AG09309 (cell line): ENCODE data around the gene PLPP7.
A peak's percentile ranks its signal among the peaks of the same experiment; 100 is the strongest.

Experiments
- DNase-seq: peaks from one replicate; pipeline ENCODE4 v3.0.0-alpha.2; 2010; ENCODE audit warnings: low read depth
- H3K4me3 ChIP-seq: 2 replicates; pipeline ENCODE4 v1.5.1; 2011; ENCODE audit warnings: mild to moderate bottlenecking, low read depth, low read length, moderate library complexity; ENCODE audit not compliant: control insufficient read depth
- CTCF ChIP-seq: IDR thresholded peaks from 2 replicates; pipeline ENCODE4 v1.5.1; 2011; ENCODE audit warnings: mild to moderate bottlenecking, low read depth, low read length, inconsistent platforms; ENCODE audit not compliant: insufficient read depth, control insufficient read depth; ENCODE audit errors: missing control alignments

The PLPP7 gene

DNA sequence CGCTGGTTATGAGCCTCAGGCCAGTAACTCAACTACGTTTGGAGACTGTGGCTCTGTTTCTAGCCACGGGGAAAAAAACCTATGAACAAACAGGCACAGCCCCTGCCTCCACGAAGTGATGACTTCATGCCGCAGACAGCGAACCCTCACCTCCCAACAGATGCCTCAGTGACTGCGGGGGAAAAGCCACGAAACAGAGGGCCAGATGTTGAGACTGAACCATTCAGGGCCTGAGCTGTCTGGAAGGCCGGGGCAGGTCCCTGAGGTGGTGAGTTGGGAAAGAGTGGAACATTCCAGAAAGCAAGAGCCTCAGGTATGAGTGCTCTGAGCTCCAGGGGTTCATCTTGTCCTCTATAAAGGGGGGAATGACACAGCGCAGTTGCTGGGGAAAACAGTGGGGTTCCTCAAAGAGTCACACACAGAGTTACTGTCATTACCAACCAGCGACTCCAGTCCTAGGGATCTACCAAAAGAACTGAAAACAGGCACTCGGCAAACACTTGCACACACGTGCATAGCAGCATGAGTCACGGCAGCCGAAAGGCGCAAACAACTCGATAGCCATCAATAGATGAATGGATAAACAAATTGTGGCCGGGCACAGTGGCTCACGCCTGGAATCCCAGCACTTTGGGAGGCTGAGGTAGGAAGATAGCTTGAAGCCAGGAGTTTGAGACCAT, 15.3 kb downstream of the PLPP7 start:
- peak; percentile 5 for DNase-seq
- no peak overlapping the region for H3K4me3 ChIP-seq
- no peak for TF ChIP-seq CTCF

- no peak for DNase-seq
- no peak overlapping the region for H3K4me3 ChIP-seq
- TF ChIP-seq CTCF: no peak
Measured at GRCh38 chr9:131306397-131307004, 17.0 kb downstream of the PLPP7 start.

DNA sequence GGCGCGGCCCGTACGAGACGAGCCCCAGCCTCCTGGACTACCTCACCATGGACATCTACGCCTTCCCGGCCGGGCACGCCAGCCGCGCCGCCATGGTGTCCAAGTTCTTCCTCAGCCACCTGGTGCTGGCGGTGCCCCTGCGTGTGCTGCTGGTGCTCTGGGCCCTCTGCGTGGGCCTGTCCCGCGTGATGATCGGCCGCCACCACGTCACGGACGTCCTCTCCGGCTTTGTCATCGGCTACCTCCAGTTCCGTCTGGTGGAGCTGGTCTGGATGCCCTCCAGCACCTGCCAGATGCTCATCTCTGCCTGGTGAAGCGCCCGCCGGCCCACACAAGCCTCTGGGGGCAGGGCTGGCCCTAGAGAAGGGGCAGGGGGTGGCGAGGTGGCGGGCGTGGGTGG, 18.5 kb downstream of the PLPP7 start:
- no peak for DNase-seq
- TF ChIP-seq CTCF: no peak
- H3K4me3 ChIP-seq: no peak overlapping the region

- no peak for TF ChIP-seq CTCF
- DNase-seq: no peak
- no peak overlapping the region for H3K4me3 ChIP-seq
Measured at GRCh38 chr9:131308452-131308851, 18.9 kb downstream of the PLPP7 start.

- H3K4me3 ChIP-seq: no peak overlapping the region
- DNase-seq: no peak
- no peak for TF ChIP-seq CTCF
Measured at GRCh38 chr9:131308906-131309529, 19.5 kb downstream of the PLPP7 start.

DNA sequence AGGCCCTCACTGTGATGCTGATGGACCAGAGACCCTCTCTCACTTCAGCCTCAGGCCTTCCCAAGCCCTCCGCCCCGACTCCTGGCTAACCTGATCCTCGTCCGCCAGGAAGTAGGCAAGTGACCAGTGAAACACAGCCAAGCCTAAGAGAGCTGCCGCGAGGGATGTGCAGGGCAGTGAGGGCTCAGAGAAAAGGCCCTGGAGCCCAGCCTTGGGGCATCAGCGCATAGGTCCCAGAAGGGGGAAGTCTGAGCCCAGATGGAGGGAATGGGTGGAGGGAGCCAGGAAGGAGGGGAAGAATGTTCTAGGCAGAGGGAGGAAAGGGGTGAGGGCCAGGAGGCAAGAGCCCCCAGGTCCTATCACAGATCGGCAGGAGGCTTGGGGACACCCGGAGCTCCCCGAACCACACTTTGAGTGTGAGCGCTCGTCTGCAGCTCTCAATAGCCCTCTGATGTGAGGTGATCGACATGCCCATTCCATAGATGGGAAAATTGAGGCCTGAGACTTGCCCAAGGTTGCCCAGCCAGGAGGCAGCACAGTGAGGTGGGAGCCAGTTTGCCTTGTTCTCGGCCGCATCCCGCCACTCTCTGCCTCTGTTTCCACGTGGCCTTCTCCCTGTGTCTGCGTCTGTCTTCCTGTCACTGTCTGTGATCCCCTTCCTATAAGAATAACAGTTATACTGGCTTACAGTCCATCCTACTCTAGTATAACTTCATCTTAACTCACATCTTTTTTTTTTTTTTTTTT, 20.2 kb downstream of the PLPP7 start:
- no peak overlapping the region for H3K4me3 ChIP-seq
- no peak for DNase-seq
- no peak for TF ChIP-seq CTCF
